ENCODE measurements around the gene FAM117B. TPM values are rescaled to one million over a fixed set of nuclear protein-coding genes. Genes with fewer than 3 reads are reported as not detected.

The FAM117B gene
- total RNA-seq, 1 experiment from 2014 or later: 2.4 TPM

DNA sequence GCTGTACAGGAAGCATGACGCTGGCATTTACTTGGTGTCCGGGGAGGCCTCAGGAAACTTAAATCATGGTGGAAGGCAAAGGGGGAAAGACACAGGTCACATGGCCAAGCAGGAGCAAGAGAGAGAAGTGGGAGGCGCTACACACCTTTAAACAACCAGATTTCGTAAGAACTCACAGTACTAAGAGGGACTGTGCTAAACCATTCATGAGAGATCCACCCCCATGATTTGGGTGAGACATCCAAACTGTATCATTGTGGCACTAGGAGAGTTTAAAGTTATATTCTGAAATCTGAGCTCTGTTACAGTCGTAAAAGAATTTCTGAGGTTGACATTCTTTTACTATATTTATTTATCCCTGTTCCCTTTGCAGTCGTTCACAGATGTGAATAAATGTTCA, 120.2 kb downstream of the FAM117B start:
- POLR2A ChIA-PET: no interaction called here
- intact Hi-C loops (cut with micrococcal nuclease): loop anchor here (10.0 kb wide), 1 partner anchor 120 kb away; the partner anchor contains the start of gene ICA1L
- no TSS peak for BruUV-seq (replicated peaks)

DNA sequence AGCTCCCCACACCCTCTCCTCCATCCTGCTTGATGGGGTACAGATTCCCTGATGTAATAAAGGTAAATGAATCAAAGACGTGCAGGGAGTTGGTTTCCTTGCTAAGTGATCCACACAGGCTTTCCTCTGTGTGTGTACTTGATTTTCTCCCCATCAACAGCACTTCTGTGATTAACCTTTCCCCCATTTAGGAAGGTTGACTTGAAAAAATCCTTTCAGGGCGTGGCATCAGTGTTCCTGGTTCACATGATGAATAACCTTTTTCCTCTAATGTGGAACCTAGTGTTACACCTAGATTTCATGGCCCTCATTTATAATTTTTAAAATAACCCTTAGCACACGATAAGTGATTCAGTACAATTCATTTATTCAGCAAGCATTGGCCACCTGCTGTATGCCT, 121.8 kb downstream of the FAM117B start:
- BruUV-seq (replicated peaks): no TSS peak
- DNase-seq (ENCODE audit: unreplicated experiment): no peak
- Mint-ChIP-seq H3K4me3 (ENCODE audit: unreplicated experiment) (no peak overlapping the region), H3K27ac (ENCODE audit: low read depth, unreplicated experiment) (no peak overlapping the region), H3K9me3 (ENCODE audit: unreplicated experiment) (no peaks in the 10 kb centered on the region), H3K27me3 (ENCODE audit: insufficient read depth, unreplicated experiment) (no peaks in the 10 kb centered on the region), H3K4me1 (ENCODE audit: insufficient read depth, unreplicated experiment) (peaks cover 5% of the 10 kb centered on the region), H3K36me3 (ENCODE audit: insufficient read depth, unreplicated experiment) (peaks cover 12% of the 10 kb centered on the region)
- intact Hi-C loops (cut with micrococcal nuclease): loop anchor here (10.0 kb wide), 1 partner anchor 118 kb away; the partner anchor contains the start of gene ICA1L
- ChIA-PET POLR2A (interaction anchor here (1.1 kb wide), 1 partner anchor 9 kb away, joined by 7 read pairs; no protein-coding TSS in a partner anchor), CTCF (interaction anchor here (0.6 to 0.7 kb wide), 2 partner anchors 14 to 440 kb away, joined by 3 read pairs; no protein-coding TSS in a partner anchor)
- TF ChIP-seq, protein P1, sequence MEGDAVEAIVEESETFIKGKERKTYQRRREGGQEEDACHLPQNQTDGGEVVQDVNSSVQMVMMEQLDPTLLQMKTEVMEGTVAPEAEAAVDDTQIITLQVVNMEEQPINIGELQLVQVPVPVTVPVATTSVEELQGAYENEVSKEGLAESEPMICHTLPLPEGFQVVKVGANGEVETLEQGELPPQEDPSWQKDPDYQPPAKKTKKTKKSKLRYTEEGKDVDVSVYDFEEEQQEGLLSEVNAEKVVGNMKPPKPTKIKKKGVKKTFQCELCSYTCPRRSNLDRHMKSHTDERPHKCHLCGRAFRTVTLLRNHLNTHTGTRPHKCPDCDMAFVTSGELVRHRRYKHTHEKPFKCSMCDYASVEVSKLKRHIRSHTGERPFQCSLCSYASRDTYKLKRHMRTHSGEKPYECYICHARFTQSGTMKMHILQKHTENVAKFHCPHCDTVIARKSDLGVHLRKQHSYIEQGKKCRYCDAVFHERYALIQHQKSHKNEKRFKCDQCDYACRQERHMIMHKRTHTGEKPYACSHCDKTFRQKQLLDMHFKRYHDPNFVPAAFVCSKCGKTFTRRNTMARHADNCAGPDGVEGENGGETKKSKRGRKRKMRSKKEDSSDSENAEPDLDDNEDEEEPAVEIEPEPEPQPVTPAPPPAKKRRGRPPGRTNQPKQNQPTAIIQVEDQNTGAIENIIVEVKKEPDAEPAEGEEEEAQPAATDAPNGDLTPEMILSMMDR (IDR thresholded peaks at IDR 0.05; ENCODE audit: unreplicated experiment): no peak

More for the DNA sequence above, 120.2 kb downstream of the FAM117B start:
- H3K36me3 Mint-ChIP-seq (ENCODE audit: insufficient read depth, unreplicated experiment): peaks cover 18% of the 10 kb centered on the region
- H3K27ac Mint-ChIP-seq (ENCODE audit: low read depth, unreplicated experiment): no peak overlapping the region
- TF ChIP-seq, protein P1 (IDR thresholded peaks at IDR 0.05; ENCODE audit: unreplicated experiment): no peak
- H3K9me3 Mint-ChIP-seq (ENCODE audit: unreplicated experiment): no peaks in the 10 kb centered on the region
- peaks cover 10% of the 10 kb centered on the region for H3K4me1 Mint-ChIP-seq (ENCODE audit: insufficient read depth, unreplicated experiment)
- no peak overlapping the region for H3K4me3 Mint-ChIP-seq (ENCODE audit: unreplicated experiment)
- peak; percentile 11 for DNase-seq (ENCODE audit: unreplicated experiment)
- CTCF ChIA-PET: interaction anchor here (0.7 kb wide), 1 partner anchor 51 kb away, joined by 3 read pairs; no protein-coding TSS in a partner anchor
- no peaks in the 10 kb centered on the region for H3K27me3 Mint-ChIP-seq (ENCODE audit: insufficient read depth, unreplicated experiment)

DNA sequence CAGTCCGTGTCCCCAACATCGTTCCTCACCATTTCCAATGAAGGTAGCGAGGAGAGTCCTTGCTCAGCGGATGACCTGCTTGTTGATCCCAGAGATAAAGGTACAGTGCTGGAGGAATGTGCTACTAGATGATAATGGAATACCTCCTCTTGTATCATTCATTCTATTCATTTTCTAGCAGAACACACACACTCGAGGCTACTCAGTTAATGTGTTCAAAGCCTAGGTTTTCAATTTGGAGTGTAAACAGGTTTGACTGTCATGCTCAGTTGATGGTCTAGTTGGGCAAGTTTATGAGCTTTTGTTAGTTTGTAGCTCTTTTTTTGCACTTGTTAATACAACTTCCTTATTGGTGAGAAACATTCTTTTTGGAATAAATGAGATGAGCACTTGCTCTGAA, 122.6 kb downstream of the FAM117B start:
- Mint-ChIP-seq H3K4me1 (ENCODE audit: insufficient read depth, unreplicated experiment) (peaks cover 5% of the 10 kb centered on the region), H3K27me3 (ENCODE audit: insufficient read depth, unreplicated experiment) (no peaks in the 10 kb centered on the region), H3K36me3 (ENCODE audit: insufficient read depth, unreplicated experiment) (peaks cover 12% of the 10 kb centered on the region), H3K9me3 (ENCODE audit: unreplicated experiment) (no peaks in the 10 kb centered on the region), H3K4me3 (ENCODE audit: unreplicated experiment) (no peak overlapping the region), H3K27ac (ENCODE audit: low read depth, unreplicated experiment) (no peak overlapping the region)
- TF ChIP-seq, protein P1 (IDR thresholded peaks at IDR 0.05; ENCODE audit: unreplicated experiment): no peak
- no TSS peak for BruUV-seq (replicated peaks)
- POLR2A ChIA-PET: no interaction called here
- CTCF ChIA-PET: no interaction called here
- DNase-seq (ENCODE audit: unreplicated experiment): no peak
- intact Hi-C loops (cut with micrococcal nuclease): loop anchor here (10.0 kb wide), 1 partner anchor 117 kb away; the partner anchor contains the start of gene ICA1L

DNA sequence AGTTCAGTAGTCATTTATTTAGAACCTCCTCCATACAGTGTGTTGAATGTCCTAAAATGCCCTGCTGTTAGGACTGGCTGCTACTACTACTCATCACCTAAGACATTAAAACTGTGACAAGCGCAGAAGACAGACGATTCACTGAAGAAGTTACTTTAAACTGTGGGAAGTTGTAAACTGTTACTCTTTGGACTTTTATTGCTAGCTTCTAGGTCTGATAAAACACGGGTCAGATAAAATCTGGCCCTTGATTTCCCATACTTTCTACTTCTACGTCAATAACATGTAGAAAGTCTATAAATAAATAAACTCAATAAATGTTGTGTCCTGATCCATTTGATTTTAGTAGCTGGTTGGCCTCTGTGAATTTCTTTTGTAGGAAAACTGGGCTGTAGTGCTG, 123.4 kb downstream of the FAM117B start:
- intact Hi-C loops (cut with micrococcal nuclease): loop anchor here (10.0 kb wide), 1 partner anchor 117 kb away; the partner anchor contains the start of gene ICA1L
- TF ChIP-seq, protein P1 (IDR thresholded peaks at IDR 0.05; ENCODE audit: unreplicated experiment): no peak
- Mint-ChIP-seq H3K27me3 (ENCODE audit: insufficient read depth, unreplicated experiment) (no peaks in the 10 kb centered on the region), H3K9me3 (ENCODE audit: unreplicated experiment) (no peaks in the 10 kb centered on the region), H3K4me3 (ENCODE audit: unreplicated experiment) (no peak overlapping the region), H3K36me3 (ENCODE audit: insufficient read depth, unreplicated experiment) (peaks cover 12% of the 10 kb centered on the region), H3K4me1 (ENCODE audit: insufficient read depth, unreplicated experiment) (peaks cover 5% of the 10 kb centered on the region), H3K27ac (ENCODE audit: low read depth, unreplicated experiment) (no peak overlapping the region)
- ChIA-PET POLR2A (no interaction called here), CTCF (interaction anchor here (0.6 kb wide), 1 partner anchor 37 kb away, joined by 3 read pairs; no protein-coding TSS in a partner anchor)
- DNase-seq (ENCODE audit: unreplicated experiment): no peak
- BruUV-seq (replicated peaks): no TSS peak
